GM19455 (cell line): ENCODE measurements around the gene ACSM5.
"Not testable (repeated sequence)": the region's sequence is repeated elsewhere in the genome, so short reads cannot be mapped to it uniquely, and the experiment has no call there.

Experiments
- ATAC-seq: cut with Tn5 transposase; IDR thresholded peaks from one replicate; pipeline ENCODE4 v1.9.1; 2021; ENCODE audit not compliant: unreplicated experiment

Gene ACSM5

DNA sequence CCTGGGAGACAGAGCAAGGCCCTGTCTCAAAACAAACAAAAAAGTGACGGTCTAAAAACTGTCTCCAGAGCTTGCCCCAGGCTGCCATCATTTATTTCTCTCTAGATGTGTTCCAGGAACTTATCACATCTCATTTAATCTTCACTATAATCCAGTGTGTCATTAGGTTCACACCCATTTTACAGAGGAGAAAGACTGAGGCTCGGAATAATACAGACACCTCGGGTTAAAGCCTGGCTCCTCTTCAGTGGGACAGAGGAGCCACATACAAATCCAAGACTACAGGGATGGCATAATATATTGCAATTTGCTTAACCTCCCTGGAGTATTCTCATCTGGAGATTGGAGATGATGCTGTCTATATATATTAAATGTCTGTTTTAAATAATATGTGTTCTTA lies 10.7 kb upstream of the ACSM5 start:
- no peak for ATAC-seq

GRCh38 chr16:20399185-20399584 lies 10.1 kb upstream of the ACSM5 start:
- no peak for ATAC-seq

DNA sequence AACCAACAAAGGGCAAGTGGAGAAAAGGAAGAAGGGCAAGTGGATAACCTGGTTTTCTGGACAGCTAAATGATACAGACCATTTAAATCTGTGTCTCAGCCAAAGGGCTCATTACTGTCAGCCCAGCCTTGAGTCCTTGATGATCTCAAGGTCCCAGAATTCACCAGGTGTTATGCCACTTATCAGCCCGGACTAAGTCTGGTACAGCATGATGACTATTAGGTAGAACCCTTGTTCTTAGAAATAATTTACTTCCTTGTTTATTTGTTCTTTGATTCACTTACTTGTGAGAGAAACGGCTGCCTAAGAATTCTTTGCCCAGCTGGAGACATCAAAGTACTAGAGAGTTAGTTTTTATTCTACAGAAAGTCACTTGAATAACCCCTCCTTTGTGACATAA lies 8.3 kb upstream of the ACSM5 start:
- ATAC-seq = no peak

DNA sequence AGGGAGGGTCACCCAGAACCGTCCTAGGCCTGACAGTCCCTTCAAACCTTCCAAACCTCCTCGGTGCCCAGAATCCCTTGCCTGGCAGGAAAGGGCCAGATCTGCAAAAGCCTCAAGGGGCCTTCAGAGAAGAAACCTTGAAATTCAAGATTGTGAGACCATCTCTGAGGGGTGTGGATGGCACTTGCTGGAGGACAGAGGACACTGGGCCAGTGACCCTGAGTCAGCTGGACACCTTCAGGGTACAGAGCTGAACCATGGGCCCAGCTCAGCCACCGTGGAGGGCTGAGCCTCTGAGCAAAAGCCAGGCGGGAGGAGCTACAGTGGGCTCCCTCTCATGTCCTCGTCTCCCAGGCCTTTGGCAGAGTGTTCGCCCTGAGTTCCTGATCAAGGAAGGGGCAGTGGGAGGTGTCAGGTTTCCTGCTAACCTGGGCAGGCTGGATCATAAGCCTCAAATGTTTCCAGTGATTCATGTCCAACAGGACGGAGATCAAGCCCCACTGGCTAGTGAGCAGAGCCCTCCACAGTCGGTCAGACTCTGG lies 7.8 kb upstream of the ACSM5 start:
- ATAC-seq = no peak

GRCh38 chr16:20402651-20403050 lies 6.7 kb upstream of the ACSM5 start:
- ATAC-seq = no peak

GRCh38 chr16:20404637-20405036 lies 4.7 kb upstream of the ACSM5 start, which contains the start of gene PDILT:
Gene PDILT (minus strand): TSS chr16:20404737. CDS start chr16:20399300, 5,437 bp downstream.
- no peak for ATAC-seq

- peak; percentile 66 for ATAC-seq
Measured at GRCh38 chr16:20410121-20410723, 888 bp downstream of the ACSM5 start.

DNA sequence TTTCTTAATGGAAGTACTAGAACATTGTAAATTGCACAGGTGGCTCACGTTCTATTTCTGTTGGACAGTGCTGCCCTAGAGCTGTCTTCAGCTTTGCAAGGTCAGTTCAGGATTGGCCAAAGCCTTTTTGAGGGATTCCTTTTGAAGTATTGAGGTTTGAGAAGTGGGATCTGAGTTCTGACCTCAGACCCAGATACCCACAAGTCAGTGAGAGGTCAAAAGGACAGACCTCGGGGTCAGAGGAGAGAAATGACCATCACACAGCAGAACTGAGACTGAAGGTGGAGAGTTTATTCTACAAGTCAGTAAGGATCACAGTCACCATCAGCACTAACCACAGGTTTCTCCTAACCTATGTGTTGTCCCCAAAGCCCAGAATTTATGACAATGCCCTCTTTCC lies 1.7 kb downstream of the ACSM5 start:
- ATAC-seq = no peak

- ATAC-seq = no peak
Measured at GRCh38 chr16:20415541-20415940, 6.2 kb downstream of the ACSM5 start.

DNA sequence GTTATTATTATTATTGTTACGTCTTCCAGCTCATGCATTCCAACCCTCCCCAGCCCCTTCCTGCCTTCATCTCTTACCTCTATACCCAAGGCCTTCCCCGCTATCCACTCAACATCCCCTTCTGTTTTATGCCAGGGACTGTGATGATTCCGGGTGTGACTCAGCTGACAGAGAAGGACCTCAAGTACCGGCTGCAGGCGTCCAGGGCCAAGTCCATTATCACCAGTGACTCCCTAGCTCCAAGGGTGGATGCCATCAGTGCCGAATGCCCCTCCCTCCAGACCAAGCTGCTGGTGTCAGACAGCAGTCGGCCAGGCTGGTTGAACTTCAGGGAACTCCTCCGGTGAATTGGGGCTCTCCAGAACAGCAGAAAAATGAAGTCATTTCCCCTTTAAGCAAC lies 9.8 kb downstream of the ACSM5 start:
- ATAC-seq = not testable (repeated sequence)

GRCh38 chr16:20421748-20422147 lies 12.4 kb downstream of the ACSM5 start:
- not testable (repeated sequence) for ATAC-seq

GRCh38 chr16:20423772-20424128 lies 14.4 kb downstream of the ACSM5 start:
- not testable (repeated sequence) for ATAC-seq

- ATAC-seq = no peak
Measured at GRCh38 chr16:20424129-20424866, 15.0 kb downstream of the ACSM5 start.

GRCh38 chr16:20427401-20427797 lies 18.1 kb downstream of the ACSM5 start:
- not testable (repeated sequence) for ATAC-seq

GRCh38 chr16:20429499-20429898 lies 20.2 kb downstream of the ACSM5 start:
- not testable (repeated sequence) for ATAC-seq

DNA sequence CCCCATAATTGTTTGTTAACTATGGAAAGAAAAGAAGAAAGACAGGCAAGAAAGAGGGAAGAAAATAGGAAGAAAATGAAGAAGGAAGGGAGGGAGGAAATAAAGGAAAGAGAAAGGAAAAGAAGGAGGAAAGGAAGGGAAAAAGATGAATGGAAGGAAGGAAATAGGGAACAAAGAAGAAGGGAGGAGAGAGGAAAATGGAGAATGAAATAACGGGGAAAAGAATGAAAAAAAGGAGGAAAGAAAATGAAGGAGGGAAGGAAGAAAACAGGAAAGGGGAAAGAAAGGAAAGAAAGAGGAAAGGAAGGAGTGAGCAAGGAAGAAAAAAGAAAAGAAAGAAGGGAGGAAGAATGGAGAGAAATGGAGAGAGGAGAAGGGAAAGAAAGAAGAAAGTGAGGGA lies 21.1 kb downstream of the ACSM5 start:
- not testable (repeated sequence) for ATAC-seq

- ATAC-seq = no peak
Measured at GRCh38 chr16:20430948-20431347, 21.6 kb downstream of the ACSM5 start.

GRCh38 chr16:20438950-20439349 lies 29.6 kb downstream of the ACSM5 start:
- not testable (repeated sequence) for ATAC-seq

DNA sequence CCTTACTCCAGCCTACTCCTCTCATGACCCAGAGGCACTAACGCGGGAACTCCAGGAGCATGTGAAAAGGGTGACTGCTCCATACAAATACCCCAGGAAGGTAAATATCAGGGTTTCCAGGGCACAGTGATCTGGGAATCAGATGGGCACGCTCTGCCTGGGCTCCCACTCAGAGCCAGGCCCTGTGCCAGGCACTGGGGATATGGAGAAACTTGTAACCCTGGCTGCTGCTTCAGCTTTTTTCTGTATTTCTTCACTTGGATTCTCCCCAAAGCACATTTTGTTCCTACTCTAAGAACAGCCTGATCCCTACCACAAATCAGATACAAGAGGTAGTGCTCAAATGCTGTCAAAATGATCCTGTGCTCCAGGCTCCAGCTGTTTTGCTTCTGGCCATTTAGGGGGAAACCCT lies 30.5 kb downstream of the ACSM5 start:
- not testable (repeated sequence) for ATAC-seq

GRCh38 chr16:20440731-20441130 lies 31.4 kb downstream of the ACSM5 start:
- not testable (repeated sequence) for ATAC-seq

GRCh38 chr16:20441191-20441590 lies 31.9 kb downstream of the ACSM5 start:
- no peak for ATAC-seq

DNA sequence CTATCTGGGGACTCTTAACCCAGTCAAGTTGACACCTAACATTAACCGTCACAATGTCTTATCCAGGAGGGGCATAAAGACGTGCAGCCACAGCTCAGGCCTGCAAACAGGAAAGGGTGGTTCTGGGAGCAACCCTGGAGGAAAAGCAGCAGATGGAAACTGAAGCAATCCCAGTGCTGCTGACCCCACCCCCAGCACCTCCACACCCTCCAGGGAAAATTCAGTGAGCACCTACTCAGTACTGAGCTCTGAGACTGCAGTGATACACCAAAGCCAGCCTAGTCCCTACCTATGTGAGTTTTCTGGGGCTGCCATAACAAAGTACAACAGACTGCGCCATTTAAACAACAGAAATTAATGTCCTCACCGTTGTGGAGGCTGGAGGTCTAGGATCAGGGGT lies 32.5 kb downstream of the ACSM5 start:
- ATAC-seq = not testable (repeated sequence)
